ENCODE measurements around the gene SLC2A6.

- TF ChIP-seq CTCF (IDR thresholded peaks at IDR 0.05) (no peak), POLR2A (IDR thresholded peaks at IDR 0.05) (no peak)
Measured at GRCh38 chr9:133427658-133428348, 51.1 kb downstream of the SLC2A6 start.
